ENCODE measurements around the gene TICAM1.

DNA sequence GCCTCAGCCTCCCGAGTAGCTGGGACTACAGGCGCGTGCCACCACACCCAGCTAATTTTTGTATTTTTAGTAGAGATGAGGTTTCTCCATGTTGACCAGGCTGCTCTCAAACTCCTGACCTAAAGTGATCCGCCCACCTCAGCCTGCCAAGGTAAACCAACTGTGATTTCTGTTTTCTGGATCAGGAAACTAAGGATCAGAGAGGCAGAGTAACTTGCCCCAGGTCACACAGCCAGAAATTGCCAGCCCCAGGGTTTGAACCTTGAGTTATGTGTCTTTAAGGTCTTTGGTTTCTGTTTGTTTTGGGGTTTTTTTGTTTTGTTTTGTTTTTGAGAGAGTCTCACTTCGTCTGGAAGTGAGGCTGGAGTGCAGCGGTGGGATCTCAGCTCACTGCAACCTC lies 40.2 kb upstream of the TICAM1 start:
- TF ChIP-seq, protein P1, sequence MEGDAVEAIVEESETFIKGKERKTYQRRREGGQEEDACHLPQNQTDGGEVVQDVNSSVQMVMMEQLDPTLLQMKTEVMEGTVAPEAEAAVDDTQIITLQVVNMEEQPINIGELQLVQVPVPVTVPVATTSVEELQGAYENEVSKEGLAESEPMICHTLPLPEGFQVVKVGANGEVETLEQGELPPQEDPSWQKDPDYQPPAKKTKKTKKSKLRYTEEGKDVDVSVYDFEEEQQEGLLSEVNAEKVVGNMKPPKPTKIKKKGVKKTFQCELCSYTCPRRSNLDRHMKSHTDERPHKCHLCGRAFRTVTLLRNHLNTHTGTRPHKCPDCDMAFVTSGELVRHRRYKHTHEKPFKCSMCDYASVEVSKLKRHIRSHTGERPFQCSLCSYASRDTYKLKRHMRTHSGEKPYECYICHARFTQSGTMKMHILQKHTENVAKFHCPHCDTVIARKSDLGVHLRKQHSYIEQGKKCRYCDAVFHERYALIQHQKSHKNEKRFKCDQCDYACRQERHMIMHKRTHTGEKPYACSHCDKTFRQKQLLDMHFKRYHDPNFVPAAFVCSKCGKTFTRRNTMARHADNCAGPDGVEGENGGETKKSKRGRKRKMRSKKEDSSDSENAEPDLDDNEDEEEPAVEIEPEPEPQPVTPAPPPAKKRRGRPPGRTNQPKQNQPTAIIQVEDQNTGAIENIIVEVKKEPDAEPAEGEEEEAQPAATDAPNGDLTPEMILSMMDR (IDR thresholded peaks at IDR 0.05) = no peak
- no peak for TF ChIP-seq POLR2A (IDR thresholded peaks at IDR 0.05)
- TF ChIP-seq POLR2AphosphoS5 (IDR thresholded peaks at IDR 0.05) = no peak

Measured in breast epithelium (tissue), 3 donors.